ENCODE data around the gene ZSCAN31.
"Not testable (repeated sequence)": the region's sequence is repeated elsewhere in the genome, so short reads cannot be mapped to it uniquely, and the experiment has no call there.

Gene ZSCAN31

DNA sequence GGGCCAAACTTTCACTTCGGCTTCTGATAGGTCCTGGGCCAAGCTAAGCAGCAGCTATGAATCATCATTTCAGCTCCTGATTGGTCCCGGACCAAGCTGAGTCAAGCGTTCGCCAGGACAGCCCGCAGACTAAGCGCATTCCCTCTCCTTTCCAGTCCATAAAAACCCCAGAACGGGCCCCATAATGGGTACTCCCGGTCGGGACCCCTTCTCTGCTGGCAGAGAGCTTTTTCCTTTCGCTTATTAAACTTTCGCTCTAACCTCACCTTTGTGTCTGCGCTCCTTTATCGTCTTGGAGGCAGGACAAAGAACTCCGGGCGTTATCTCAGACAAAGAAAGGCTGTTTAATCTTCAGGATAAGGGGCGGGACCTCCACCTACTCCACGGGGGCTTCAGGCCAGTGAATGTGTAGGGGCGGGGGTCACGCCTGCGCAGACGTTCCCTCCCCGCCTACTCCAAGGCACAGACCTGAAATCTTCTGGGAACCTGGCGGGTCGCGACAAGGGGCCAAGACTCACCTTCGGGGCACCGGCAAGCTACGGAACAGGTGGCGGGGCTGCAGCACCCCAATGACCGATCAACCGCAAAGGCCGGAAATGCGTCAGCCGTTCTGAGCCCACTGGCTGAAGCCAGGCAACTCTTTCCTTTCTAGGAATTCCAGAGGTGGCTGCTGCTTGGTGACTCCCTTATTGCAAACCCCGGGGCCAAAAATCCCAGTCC lies at the start of gene ZSCAN31:
ZSCAN31 (minus strand) TSS at position 585 of the 720 bp plus-strand sequence. CDS start 6,465 bp downstream, outside the sequence.
- DNase-seq (ENCODE audit: low read depth in 1 of 2, low spot score in 1 of 2): peak; percentile 47 to 81

GRCh38 chr6:28384143-28384533 lies 48.2 kb upstream of the ZSCAN31 start:
- DNase-seq (ENCODE audit: low read depth in 1 of 2, low spot score in 1 of 2): no peak

GRCh38 chr6:28383235-28384142 lies 47.5 kb upstream of the ZSCAN31 start:
- peak in 1 of 2 donors; percentile 10 for DNase-seq (ENCODE audit: low read depth in 1 of 2, low spot score in 1 of 2)

DNA sequence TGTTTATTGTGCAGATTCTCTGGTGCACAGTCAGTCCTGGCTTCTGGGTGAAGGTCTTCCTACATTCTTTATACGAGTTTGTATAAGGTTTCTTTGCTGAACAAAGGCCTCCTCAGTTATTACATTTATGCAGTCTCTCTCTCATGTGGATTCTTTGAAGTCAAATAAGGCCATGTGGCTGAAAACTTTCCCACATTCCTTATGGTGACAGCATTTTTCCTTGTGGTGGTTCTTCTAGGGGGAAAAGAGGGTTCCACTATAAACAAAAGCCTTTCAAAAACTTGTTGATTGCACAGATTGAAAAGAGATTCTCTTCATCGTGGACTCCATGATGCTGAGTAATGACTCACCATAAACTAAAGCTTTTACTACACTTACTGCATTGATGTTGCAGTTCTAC lies 44.4 kb upstream of the ZSCAN31 start:
- DNase-seq (ENCODE audit: low read depth in 1 of 2, low spot score in 1 of 2): no peak

DNA sequence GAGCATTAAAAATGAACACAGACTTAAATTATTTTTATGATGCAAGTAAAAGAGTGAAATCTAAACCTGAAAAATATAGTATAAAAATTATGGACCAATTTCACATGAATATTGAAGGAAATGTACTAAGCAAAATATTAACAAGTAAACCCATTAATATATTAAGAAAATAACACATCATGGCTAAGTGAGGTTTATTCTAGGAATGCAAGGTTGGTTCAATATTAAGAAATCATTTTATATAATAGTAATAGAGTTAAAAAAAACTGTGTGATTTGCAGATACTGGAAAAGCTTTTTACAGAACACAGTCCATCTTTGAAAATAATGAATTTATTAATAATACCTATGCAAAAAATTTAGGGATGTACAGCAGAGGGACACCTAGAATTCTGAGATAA lies 42.7 kb upstream of the ZSCAN31 start:
- no peak for DNase-seq (ENCODE audit: low read depth in 1 of 2, low spot score in 1 of 2)

- DNase-seq (ENCODE audit: low read depth in 1 of 2, low spot score in 1 of 2): no peak
Measured at GRCh38 chr6:28377879-28378278, 41.9 kb upstream of the ZSCAN31 start.

DNA sequence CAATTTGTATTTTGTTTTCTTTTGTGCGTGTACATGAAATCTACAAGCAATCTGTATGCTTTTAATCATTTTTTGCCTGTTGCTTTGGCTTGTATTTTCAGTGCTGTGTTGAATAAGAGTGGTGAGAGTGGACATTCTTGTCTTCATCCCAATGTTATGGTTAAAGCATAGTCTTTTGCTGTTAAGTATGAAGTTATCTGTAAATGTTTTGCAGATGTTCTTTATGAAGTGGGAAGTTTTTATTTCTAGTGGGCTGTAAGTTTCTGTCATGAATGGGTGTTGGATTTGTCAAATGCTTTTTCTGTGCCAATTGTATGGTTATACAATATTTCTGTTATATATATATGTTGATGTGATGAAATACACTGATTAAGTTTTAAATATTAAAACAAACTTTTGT lies 38.0 kb upstream of the ZSCAN31 start:
- no peak for DNase-seq (ENCODE audit: low read depth in 1 of 2, low spot score in 1 of 2)

DNA sequence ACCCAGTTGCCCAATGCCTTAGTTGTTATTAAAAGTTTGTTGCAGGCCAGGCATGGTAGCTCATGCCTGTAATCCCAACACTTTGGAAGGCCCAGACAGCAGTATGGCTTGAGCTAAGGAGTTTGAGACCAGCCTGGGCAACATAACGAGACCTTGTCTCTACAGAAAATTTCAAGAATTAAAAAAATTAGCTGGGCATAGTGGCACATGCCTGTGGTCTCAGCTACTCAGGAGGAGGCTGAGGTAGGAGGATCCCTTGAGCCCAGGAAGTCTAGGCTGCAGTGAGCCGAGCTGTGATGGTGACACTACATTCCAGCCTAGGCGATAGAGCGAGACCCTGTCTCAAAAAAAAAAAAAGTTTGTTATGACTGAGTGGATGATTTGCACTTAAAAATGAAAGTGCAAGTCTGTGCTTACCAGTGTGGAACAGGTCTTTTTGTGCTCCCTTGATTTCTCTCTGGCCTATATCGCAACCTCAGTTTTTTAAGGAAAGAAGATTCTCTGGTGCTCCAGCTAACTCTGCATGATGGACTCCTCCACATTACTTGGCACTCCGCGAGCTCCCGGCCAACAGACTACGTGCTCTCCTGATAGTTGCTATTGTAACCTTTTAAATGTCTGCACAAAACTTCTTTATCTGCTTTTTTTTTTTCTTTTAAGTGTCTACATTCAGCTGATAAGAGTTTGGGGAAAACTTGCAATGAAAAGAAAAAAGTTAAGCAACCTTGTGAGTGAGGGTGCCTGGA lies 35.9 kb upstream of the ZSCAN31 start:
- DNase-seq (ENCODE audit: low read depth in 1 of 2, low spot score in 1 of 2): no peak

DNA sequence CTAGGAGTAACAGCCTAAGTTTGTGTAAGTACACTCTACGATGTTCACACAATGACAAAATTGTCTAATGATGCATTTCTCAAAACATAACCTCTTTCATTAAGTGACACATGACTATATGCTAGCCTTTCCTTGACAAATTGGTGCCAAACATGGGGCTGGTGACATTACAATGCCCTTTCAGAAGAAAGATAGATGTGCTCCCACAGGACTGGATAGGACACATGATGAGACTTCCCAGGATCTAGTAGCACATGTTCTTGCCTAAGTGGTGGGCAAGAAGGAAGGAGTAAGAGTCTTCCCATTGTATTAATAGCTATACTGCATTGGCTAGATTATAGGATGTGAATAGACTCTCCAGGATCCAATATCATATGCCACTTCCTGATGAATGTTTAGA lies 35.3 kb upstream of the ZSCAN31 start:
- no peak for DNase-seq (ENCODE audit: low read depth in 1 of 2, low spot score in 1 of 2)

GRCh38 chr6:28370440-28370839 lies 34.5 kb upstream of the ZSCAN31 start:
- DNase-seq (ENCODE audit: low read depth in 1 of 2, low spot score in 1 of 2): no peak

DNA sequence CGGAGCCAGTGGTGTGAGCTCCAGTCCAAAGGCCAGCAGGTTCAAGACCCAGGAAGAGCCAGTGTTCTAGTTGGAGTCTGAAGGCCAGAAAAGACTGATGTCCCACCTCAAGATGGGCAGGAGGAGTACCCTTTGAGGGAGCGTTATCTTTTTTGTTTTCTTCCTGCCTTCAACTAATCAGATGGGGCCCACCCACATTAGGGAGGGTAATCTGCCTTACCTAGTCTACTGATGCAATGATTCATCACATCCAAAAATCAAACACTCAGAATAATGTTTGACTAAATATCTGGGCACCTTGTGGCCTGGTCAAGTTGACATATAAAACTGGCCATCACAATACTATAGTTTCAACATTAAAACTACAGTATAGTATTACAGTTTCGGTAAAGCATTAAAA lies 33.5 kb upstream of the ZSCAN31 start:
- DNase-seq (ENCODE audit: low read depth in 1 of 2, low spot score in 1 of 2): no peak

- no peak for DNase-seq (ENCODE audit: low read depth in 1 of 2, low spot score in 1 of 2)
Measured at GRCh38 chr6:28368522-28368921, 32.6 kb upstream of the ZSCAN31 start.

GRCh38 chr6:28365590-28365989 lies 29.6 kb upstream of the ZSCAN31 start:
- not testable (repeated sequence) for DNase-seq (ENCODE audit: low read depth in 1 of 2, low spot score in 1 of 2)

DNA sequence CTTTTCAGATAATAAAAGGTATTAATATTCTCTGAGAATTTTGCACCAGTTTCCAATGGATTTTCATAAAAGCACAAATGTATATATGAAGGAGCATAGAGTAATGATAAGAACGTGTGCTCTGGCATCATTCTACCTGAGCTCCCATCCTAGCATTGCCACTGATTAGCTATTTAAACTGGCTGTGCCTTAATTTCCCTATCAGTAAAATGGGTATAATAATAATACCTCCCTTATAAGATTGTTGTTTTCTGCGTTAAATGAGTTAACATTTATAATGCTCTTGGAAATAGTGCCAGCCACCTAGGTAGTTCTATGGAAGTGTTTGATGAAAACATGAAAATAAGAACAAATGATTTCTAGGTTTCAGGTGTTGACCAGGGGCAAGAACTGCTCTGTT lies 25.0 kb upstream of the ZSCAN31 start:
- no peak for DNase-seq (ENCODE audit: low read depth in 1 of 2, low spot score in 1 of 2)

- not testable (repeated sequence) for DNase-seq (ENCODE audit: low read depth in 1 of 2, low spot score in 1 of 2)
Measured at GRCh38 chr6:28359562-28359961, 23.6 kb upstream of the ZSCAN31 start.

GRCh38 chr6:28357036-28357435 lies 21.1 kb upstream of the ZSCAN31 start:
- no peak for DNase-seq (ENCODE audit: low read depth in 1 of 2, low spot score in 1 of 2)

DNA sequence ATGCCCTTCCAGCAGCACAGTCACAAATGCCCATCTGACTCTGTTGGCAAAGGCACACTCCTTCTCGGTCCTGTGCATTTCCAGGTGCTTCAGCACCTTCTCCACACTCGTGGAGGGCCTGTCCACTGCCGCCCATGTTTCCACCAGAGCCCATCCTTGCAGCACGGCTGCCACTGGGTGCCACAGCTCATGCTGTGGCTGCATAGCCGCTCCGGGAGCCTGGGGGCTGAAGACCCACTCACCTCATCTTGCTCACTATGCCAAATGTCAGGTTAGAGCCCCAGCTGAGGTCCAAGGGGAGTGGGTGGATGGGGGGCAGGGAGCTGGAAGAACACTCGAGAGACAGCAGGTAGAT lies 20.7 kb upstream of the ZSCAN31 start:
- DNase-seq (ENCODE audit: low read depth in 1 of 2, low spot score in 1 of 2): no peak

GRCh38 chr6:28355743-28356665 lies 20.1 kb upstream of the ZSCAN31 start:
- peak; percentile 16 to 65 for DNase-seq (ENCODE audit: low read depth in 1 of 2, low spot score in 1 of 2)

DNA sequence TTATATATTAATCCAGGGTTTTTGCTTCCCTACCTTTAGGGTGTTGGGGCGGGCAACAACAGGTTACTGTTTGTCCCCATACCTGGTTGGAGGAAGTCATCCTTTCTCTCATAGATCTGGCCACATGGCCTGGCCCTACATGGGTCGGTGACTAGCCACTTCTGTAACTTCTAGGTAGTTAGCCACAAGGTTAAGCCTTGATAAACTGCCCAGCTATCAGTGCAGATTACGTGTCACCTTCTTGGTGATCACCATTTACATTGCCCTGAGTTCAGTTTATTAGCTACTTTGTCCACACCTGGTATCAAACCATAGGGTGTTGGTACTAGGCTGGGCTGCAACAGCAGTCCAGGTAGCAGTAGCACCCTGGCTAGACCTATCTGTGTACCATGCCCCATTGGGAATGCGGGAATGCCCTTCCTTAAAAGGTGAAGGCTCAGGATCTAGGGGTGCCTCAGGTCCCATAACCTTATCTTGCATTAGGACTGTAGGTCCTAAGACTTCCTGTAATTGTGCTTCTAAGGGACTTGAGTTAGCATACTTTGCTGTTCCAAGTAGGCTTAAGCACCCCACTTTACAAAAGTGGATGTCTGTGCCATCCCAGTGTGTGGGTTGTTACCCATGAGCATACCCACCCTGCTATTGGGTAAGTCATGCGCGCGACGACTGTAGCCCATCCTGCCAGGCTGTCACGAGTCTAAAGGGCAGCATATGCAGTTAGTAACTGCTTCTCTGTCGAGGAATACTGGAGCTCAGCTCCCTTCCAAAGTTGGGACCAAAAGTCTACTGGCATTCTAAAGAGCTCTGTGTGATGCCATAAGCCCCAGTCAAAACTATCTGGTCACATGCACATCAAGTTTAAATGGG lies 19.0 kb upstream of the ZSCAN31 start:
- no peak for DNase-seq (ENCODE audit: low read depth in 1 of 2, low spot score in 1 of 2)

All from activated CD4-positive, alpha-beta T cell treated with anti-CD3 and anti-CD28 coated beads, Interleukin-2, amount 50 U/mL, for 24 hours (primary cell).